Loucy (cell line): ENCODE measurements around the gene KLHDC10.

Source experiments
- H2AFZ ChIP-seq: fragments of 200-600 bp; sonication (generic); 2 replicates; pipeline ENCODE4 v1.6.0; 2016; ENCODE audit warnings: antibody characterized with exemption, mild to moderate bottlenecking, low read length, moderate library complexity
- H3F3A ChIP-seq: fragments of 200-600 bp; 2 replicates; pipeline ENCODE4 v1.6.0; 2016; ENCODE audit warnings: antibody characterized with exemption, low read depth, mild to moderate bottlenecking
- H3K27me3 ChIP-seq: fragments of 200-600 bp; sonication (generic); 2 replicates; pipeline ENCODE4 v1.6.1; 2014; ENCODE audit warnings: low read length, mild to moderate bottlenecking; ENCODE audit not compliant: insufficient read depth, poor library complexity, severe bottlenecking
- H3K36me3 ChIP-seq: fragments of 200-600 bp; sonication (generic); 2 replicates; pipeline ENCODE4 v1.6.1; 2016; ENCODE audit warnings: low read length; ENCODE audit not compliant: insufficient read depth
- H3K4me1 ChIP-seq: fragments of 200-600 bp; sonication (generic); 2 replicates; pipeline ENCODE4 v1.5.1; 2014; ENCODE audit warnings: low read length, mild to moderate bottlenecking; ENCODE audit not compliant: insufficient read depth, poor library complexity, severe bottlenecking
- H3K4me2 ChIP-seq: fragments of 200-600 bp; sonication (generic); 2 replicates; pipeline ENCODE4 v1.6.0; 2014; ENCODE audit warnings: antibody characterized with exemption, low read length, low read depth, mild to moderate bottlenecking; ENCODE audit not compliant: poor library complexity, severe bottlenecking
- H3K4me3 ChIP-seq: fragments of 200-600 bp; sonication (generic); 2 replicates; pipeline ENCODE4 v1.5.1; 2014; ENCODE audit warnings: low read length, mild to moderate bottlenecking, mixed read lengths; ENCODE audit not compliant: poor library complexity, severe bottlenecking
- H3K79me2 ChIP-seq: fragments of 200-600 bp; sonication (generic); 2 replicates; pipeline ENCODE4 v1.6.1; 2014; ENCODE audit warnings: low read length; ENCODE audit not compliant: insufficient read depth
- H3K9ac ChIP-seq: fragments of 200-600 bp; sonication (generic); 2 replicates; pipeline ENCODE4 v1.6.0; 2014; ENCODE audit warnings: mild to moderate bottlenecking, low read depth, low read length, moderate library complexity; ENCODE audit not compliant: poor library complexity, severe bottlenecking
- H3K9me2 ChIP-seq: fragments of 200-600 bp; sonication (generic); replicated peaks from 2 replicates; pipeline ENCODE4 v1.6.1; 2016; ENCODE audit warnings: low read depth, low read length, mixed read lengths
- H3K9me3 ChIP-seq: fragments of 200-600 bp; sonication (generic); 2 replicates; pipeline ENCODE4 v1.6.1; 2014; ENCODE audit warnings: mild to moderate bottlenecking, antibody characterized with exemption, low read length, low read depth; ENCODE audit not compliant: insufficient read depth
- H4K20me1 ChIP-seq: fragments of 200-600 bp; sonication (generic); 2 replicates; pipeline ENCODE4 v1.6.0; 2014; ENCODE audit warnings: antibody characterized with exemption, low read length, mild to moderate bottlenecking; ENCODE audit not compliant: insufficient read depth, poor library complexity, severe bottlenecking
- CTCF ChIP-seq: fragments of 200-600 bp; sonication (generic); conservative IDR thresholded peaks from 2 replicates; pipeline ENCODE4 v1.5.1; 2014; ENCODE audit warnings: mild to moderate bottlenecking, antibody characterized with exemption, low read length
- EZH2phosphoT487 ChIP-seq: fragments of 200-600 bp; IDR thresholded peaks from 2 replicates; pipeline ENCODE4 v1.6.1; 2018; ENCODE audit warnings: antibody characterized with exemption, mild to moderate bottlenecking, moderate library complexity, borderline replicate concordance

The KLHDC10 gene

GRCh38 chr7:130107949-130108674 lies 37.8 kb downstream of the KLHDC10 start:
- H3K36me3 ChIP-seq, result no peaks in the 10 kb centered on the region
- H3K4me3 ChIP-seq, result no peak overlapping the region
- H3K9me2 ChIP-seq, result no peaks in the 10 kb centered on the region
- no peaks in the 10 kb centered on the region for H3K4me1 ChIP-seq
- H3K27me3 ChIP-seq, result no peaks in the 10 kb centered on the region
- H3K9ac ChIP-seq, result no peak overlapping the region
- TF ChIP-seq CTCF (no peak), EZH2phosphoT487 (no peak)
- no peaks in the 10 kb centered on the region for H3K9me3 ChIP-seq
- no peaks in the 10 kb centered on the region for H3F3A ChIP-seq
- H3K79me2 ChIP-seq, result no peaks in the 10 kb centered on the region
- H4K20me1 ChIP-seq, result no peaks in the 10 kb centered on the region
- no peak overlapping the region for H2AFZ ChIP-seq
- H3K4me2 ChIP-seq, result no peak overlapping the region

GRCh38 chr7:130108809-130109208 lies 38.5 kb downstream of the KLHDC10 start:
- Histone ChIP-seq H3K27me3 (no peaks in the 10 kb centered on the region), H4K20me1 (no peaks in the 10 kb centered on the region), H3K79me2 (no peaks in the 10 kb centered on the region), H3F3A (no peaks in the 10 kb centered on the region), H3K4me2 (no peak overlapping the region), H3K4me1 (no peaks in the 10 kb centered on the region), H2AFZ (no peak overlapping the region), H3K9me2 (no peaks in the 10 kb centered on the region), H3K36me3 (no peaks in the 10 kb centered on the region), H3K9ac (no peak overlapping the region), H3K9me3 (no peaks in the 10 kb centered on the region), H3K4me3 (no peak overlapping the region)
- no peak for TF ChIP-seq EZH2phosphoT487
- TF ChIP-seq CTCF, result no peak

- Histone ChIP-seq H3K4me1 (no peaks in the 10 kb centered on the region), H4K20me1 (no peaks in the 10 kb centered on the region), H3K27me3 (no peaks in the 10 kb centered on the region), H3K79me2 (no peaks in the 10 kb centered on the region), H3K36me3 (no peaks in the 10 kb centered on the region), H3K9ac (no peak overlapping the region), H3K4me2 (no peak overlapping the region), H3K9me2 (no peaks in the 10 kb centered on the region), H3K9me3 (no peaks in the 10 kb centered on the region), H3K4me3 (no peak overlapping the region), H2AFZ (no peak overlapping the region), H3F3A (no peaks in the 10 kb centered on the region)
- TF ChIP-seq EZH2phosphoT487, result no peak
- no peak for TF ChIP-seq CTCF
These were observed 41.8 kb downstream of the KLHDC10 start for GRCh38 chr7:130112093-130112492.
